ENCODE measurements around the gene USP48.

The USP48 gene

DNA sequence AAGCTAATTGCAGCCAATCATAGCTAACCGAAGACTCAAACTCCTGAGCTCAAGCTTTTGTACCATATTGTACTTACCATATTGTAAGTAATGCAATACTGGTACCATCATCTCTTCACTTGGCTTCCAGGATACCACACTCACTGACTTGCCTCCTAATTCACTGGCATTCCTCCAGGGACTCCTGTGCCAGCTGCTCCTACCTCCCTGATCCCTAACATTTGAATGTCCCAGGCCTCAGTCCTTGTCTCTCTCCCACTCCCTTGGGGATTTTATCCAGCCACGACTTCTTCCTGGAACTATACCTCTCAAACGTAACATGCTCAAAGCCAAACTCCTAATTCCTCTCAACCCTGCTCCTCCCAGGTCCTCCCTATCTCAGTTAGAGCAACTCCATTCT, 33.8 kb downstream of the USP48 start:
- DNase-seq (ENCODE audit: low read depth in 2 of 2): no peak

DNA sequence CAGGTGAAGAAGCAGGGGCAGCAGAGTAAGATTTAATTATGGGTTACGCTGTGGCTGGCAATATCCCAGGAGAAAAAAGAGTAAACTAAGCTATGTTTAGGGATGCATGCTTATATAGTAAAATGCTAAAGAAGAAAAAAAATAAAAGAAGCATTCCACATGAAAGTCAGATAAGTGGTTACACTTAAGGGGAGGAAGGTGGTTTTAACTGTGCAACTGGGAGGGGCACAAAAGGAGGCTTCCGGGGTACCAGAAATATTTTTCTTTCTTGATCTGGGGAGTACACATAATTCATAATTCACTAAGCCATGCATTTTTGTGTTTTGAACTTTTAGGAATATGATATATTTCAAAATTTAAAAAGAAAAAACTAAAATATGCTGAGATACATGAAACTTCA, 39.5 kb downstream of the USP48 start:
- DNase-seq (ENCODE audit: low read depth in 2 of 2): no peak

DNA sequence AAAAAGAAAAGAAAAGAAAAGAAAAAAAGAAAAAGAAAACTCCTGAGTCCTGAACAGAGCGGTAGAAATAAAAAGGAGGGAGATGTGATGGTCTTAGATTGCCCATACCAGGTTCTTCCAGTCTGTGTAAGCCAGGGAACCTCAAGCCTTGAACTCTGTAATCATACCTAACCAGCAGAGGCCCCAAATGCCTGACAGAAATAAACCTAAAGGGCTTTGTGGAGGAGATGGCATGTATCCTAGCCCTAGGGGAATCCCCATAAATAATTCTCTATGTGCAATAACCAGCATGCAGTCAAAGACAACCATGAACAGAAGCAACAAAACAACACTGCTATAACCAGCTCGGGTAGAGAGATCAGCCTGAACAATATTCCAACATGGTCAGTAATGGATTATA, 40.4 kb downstream of the USP48 start:
- no peak for DNase-seq (ENCODE audit: low read depth in 2 of 2)

DNA sequence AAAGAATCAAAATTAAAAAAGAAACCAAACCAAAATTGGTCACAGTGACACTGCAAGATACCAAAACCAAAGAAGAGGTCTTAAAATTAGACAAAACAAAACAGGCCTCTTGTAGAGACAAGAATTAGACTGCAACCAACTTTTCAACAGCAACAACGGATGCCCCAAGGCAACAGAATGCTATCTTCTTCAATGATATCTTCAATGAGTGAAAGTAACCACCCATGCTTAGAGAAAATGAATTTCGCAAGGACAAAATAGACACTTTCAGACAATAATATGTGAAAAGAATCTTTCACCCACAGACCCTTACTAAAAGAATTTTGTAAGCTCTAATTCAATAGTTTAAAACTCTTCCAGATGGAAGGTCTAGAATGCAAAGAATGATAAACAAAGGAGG, 41.7 kb downstream of the USP48 start:
- no peak for DNase-seq (ENCODE audit: low read depth in 2 of 2)

DNA sequence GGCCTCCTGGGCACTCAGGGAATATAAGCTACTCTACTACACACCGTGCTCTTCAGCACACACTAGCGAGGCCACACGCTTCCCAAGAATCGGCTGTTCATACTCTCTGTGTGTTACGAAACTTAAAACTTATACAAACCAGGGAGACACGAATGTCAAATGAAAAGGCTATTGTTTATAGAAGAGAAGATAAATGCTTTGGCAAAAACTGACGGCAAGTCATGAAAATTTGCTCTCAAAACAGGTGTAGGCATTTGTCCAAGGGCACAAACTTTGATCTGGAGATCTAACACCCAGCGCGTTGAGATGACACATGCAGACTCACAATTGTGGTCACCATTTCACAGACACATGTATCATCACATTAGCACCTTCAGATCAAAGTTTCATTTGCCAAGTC, 46.1 kb downstream of the USP48 start:
- DNase-seq (ENCODE audit: low read depth in 2 of 2): no peak

DNA sequence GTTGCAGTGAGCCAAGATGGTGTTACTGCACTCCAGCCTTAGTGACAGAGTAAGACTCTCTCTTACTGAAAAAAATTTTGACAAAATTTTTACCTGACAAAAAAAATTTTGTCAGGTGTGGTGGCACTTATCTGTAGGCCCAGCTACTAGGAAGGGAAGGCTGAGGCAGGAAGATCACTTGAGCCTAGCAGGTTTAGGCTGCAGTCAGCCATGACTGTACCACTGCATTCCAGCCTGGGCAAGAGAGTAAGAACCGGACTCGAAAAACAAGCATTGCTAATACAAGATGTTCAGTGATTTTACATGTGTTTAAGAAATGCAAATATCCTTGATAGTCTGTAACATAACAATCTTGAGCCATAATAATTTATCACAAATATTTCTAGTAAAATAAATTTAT, 46.9 kb downstream of the USP48 start:
- no peak for DNase-seq (ENCODE audit: low read depth in 2 of 2)

DNA sequence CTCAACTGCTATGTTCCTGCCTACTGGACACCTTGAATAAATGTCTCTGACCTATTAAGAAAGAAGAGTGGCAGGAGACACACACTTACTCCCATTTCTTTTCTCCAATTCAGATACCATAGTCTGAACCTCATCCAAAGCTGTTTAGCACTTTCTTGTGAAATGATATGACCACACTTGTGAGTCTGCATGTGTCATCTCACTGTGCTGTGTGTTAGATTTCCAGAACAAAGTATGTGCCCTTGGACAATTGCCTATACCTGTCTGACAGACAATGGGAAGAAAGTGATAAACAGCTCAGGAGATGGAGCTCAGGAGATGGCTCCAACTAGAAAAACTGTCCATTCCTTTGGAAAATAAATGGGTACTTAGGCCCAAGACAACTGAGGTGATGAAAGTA, 48.4 kb downstream of the USP48 start:
- DNase-seq (ENCODE audit: low read depth in 2 of 2): no peak

DNA sequence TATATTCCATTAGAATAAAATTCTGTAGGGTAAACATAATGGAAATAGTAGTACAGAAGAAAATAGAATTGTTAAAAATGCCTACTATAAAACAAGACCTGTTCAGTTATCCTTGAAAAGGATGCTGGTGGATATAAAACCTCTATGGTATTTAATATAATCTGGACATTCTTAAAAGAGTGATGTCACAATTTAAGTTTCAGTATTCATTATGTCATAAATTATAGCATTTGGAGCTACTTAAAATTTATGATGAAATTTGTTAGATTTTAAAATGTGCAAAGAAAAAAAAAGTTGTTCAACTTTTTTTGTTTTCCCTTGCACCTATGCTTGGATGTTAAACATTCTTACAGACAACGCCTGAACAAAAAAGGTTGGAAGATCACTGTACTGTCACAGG, 50.3 kb downstream of the USP48 start:
- DNase-seq (ENCODE audit: low read depth in 2 of 2): no peak

DNA sequence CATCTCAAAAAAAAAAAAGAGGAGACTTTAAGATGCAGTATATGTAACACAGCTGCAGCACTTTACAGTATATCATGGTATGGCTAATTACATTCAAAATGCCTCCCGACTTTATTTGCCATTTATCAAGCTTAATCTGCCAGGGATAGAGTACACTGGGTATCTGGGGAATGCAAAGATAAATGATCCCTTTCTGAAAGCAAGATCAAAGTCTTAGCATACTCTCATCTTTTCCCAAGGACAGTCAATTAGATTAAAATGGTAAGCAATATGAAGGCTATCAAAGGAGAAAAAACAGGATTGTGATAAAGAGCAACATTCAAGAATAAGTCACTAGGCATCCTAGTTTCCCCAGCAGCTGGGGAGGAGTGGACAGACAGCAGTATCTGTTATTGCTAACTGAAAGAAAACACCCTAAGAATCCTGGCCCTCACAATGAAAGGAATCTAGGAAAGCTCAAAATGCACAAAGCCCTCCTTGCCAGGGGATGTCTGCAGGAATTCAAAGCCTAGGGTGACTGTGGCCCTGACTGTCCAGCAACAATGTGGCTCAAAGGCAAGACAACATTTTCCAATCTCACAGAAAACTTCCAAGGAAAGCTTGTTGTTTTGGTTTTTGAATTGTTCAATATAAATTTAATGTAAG, 57.1 kb downstream of the USP48 start:
- no peak for DNase-seq (ENCODE audit: low read depth in 2 of 2)

DNA sequence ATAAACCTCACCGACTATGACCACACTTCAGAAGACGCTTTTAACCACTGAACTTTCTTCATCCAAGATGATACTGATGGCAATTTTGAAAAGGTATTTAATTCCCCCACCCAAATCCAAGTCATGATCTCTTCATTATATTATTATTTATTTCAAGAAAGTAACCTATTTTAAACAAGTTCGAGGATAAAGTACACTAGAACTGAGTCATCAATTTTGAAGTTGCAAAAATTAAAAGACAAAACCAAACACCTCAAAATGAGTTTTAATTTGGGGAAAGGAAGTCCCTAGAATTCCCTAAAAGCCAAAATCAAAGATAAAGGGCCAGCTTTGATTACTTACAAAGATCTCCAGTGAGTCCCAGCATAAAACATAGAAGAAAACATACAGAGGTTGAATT, 58.4 kb downstream of the USP48 start:
- no peak for DNase-seq (ENCODE audit: low read depth in 2 of 2)

DNA sequence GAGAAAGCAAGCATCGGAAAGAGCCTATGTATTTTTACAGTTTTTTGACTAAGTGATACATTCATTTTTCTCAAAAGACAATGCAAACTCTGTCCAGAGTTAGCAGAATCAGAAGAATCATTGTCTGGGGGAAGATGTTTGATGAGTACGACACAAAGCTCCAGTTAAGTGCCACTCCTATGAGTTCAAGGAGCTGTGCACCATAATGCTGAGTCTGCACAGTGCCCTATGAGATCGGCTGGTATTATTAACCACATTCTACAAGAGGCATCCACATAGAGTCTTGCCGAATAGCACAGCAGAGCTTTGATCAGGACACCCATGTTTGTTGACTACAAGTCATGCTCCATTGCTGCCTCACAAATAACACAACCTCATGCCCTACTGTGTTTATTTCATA, 58.9 kb downstream of the USP48 start:
- DNase-seq (ENCODE audit: low read depth in 2 of 2): no peak

DNA sequence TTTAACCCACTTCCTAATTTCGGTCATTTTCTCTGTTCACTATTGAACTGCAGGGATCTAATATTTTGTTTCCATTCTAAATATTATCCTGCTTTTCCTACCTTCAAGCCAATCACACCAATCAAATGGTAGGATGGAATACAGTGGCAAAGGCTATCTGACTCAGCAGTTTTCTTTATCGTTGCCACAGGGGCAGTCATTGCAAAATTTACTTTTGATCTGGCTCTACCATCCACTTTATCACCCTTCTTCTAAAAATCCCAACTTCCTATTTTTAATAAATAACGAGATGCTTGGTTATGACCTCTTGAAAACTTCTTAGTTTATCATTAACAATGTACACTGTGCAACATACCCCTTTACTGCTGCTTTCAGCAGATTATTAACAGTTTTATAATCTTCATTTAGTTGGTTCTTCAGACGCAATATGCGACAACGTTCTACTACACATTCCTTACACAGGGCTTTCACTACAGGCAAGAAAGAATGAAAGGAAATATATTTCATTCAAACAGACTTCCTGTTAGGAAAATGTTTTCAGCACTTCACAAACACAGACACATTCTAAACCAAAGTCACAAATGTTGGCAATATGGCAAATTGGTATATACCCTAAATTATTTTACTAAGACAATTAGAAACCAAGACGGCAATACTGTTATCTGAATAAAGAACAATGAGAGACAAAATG, 61.5 kb downstream of the USP48 start:
- DNase-seq (ENCODE audit: low read depth in 2 of 2): no peak

DNA sequence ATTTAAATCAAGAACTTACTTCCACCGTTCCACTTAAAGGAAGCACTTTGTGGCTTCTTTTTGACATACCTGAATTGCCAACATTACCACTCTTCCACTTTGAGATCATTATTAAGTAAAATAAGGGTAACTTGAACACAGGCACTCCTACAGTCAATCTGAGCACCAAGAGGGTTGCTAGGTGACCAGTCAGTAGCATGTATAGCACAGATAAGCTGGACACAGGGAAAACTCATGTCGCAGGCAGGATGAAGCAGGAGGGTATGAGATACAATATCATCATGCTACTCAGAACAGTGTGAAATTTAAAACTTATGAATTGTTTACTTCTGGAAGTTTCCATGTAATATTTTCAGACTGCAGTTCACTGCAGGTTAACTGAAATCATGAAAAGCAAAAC, 66.8 kb downstream of the USP48 start:
- DNase-seq (ENCODE audit: low read depth in 2 of 2): no peak

DNA sequence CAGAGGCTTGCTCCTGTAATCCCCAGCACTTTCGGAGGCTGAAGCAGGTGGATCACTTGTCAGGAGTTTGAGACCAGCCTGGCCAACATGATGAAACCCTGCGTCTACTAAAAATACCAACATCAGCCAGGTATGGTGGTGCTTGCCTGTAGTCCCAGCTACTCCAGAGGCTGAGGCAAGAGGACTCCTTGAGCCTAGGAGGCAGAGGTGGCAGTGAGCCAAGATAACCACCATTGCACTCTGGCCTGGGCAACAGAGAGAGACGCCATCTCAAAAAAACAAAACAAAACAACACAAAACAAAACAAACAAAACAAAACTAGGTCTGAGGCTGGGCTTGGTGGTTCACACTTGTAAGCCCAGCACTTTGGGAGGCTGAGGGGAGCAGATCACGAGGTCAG, 75.1 kb downstream of the USP48 start:
- DNase-seq (ENCODE audit: low read depth in 2 of 2): no peak

DNA sequence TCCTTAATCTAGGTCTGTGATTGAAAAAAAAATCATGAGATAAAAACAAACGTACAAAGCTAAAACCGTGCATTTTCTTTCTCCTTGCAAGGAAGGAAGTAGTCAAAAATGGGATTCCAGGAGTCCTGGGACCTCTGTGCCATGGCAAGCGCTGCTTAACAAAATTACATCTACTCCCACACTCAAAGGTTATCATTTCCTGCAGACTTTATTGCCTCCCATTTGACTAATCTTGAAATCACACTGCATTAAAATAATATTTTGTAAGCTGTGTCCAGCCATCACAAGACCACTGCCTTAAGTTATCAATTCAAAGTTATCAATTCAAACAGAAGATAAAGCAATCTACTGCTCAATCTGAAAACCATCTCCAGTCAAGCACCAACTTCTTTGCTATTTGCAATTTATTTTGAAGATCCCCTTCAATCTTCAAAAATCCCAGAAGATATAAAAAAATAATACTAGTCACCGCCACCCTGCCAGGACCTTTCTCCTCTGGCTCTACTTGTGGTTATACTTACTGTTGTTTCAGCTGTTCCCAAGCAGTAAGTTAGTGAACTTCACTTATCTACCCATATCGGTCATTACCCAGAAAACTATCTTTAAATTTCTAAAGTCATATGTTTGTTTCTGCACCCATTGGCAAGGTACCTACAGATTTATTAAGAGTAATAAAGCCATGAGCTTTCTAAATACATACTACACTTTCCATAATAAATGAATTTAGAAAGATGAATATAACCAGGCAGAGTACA, 75.7 kb downstream of the USP48 start:
- no peak for DNase-seq (ENCODE audit: low read depth in 2 of 2)

DNA sequence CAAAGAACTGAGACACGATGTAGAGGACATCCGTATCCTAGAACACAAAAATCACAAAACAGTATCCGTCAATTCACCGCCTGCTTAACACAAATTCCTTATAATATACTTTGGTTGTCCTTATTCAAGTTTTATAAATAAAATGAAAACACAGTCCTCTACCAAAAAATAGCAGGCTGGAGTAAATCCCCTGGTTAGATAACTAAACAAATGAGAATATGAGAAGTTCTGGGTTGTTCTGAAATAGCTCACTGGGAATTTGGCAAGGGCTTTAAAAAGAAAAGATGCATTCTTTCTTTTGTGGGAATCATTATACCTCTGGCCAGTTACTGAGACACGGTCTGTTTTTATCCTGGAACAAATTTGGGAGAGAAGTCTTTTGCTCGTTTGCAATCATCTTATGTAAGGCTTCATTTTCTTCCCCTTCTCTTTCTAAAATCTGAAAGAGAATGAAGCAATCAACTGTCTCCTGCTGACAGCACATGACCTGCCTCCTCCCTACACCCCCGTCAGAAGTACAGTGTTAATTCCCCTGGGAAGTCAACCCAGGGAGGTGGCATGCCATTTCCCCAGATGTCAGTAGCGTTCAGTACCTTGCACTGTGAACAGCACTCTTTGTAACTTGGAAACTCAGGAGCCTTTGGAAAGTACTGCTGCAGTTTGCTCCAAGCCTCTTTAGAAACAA, 76.7 kb downstream of the USP48 start:
- DNase-seq (ENCODE audit: low read depth in 2 of 2): no peak

DNA sequence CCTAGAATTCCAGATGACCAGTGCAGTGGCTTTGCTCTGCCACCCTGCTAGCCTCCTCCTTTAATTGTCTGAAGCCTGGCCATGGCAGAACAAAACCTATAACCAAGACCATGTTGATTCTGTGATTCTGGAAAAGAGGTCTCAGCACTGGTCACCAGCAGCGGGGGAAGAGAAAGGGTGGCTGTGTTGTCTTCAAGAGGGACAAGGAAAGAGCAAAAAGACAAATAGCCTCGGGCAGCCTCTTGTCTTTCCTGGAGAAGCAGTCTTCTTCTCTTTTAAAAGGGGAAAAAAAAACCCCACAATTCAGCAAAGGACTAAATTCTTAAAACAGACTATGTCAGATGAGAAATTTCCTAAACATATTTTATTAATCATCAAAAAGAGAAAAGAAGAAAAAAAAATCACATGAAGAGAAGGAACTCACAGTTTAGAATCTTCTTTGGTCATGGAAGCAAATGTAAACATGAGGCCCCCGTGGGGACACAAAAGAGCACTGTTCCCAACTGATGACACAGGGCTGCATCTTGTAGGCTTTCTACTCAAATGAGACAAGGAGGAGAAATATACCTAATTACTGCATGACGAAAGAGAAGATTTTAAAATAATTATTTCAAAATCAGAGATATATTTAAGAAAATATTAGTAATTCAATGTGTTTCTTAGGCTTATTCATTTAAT, 77.5 kb downstream of the USP48 start:
- no peak for DNase-seq (ENCODE audit: low read depth in 2 of 2)

DNA sequence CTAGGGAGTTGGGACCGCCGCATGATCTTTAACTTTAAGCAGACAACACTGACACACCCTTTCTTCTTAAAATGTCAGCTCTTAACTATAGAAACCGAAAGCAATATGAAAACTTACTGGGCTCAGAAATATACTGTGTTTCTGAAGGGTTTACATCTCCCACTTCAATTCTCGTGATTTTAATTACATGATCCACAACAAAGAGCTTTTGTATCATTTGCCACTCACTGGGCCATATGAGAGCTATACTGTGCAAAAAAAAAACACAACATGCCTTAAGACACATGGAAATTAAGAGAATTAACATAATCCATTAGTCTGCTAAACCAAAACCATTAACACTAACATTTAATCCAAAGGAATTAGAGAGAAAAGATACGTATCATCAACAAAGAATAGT, 78.8 kb downstream of the USP48 start:
- DNase-seq (ENCODE audit: low read depth in 2 of 2): no peak

DNA sequence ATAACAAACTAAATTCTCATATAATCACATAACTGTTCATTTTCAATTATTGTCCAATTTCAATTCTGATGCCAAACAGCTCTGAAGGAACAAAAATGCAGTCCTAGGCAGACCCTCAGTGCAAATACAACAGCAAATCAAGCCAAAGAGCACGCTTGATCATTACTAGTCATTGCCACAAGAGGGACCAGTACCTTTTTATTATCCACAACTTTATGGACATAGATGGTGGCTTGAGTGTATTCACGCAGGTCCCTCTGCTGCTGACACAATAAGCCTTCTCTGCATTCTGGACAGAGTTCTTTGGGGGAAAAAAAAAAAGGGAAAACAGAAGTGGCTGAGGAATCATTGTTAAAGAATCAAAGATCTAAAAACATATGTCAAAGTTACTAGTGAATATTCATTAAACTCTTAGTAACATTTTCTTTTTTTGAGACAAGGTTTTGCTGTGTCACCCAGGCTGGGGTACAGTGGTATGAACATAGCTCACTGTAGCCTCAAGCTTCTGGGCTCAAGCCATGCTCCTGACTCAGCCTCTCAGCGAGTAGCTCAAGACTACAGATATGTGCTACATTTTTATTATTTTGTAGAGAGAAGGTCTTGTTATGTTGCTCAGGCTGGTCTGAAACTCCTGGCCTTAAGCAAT, 79.5 kb downstream of the USP48 start:
- no peak for DNase-seq (ENCODE audit: low read depth in 2 of 2)

DNA sequence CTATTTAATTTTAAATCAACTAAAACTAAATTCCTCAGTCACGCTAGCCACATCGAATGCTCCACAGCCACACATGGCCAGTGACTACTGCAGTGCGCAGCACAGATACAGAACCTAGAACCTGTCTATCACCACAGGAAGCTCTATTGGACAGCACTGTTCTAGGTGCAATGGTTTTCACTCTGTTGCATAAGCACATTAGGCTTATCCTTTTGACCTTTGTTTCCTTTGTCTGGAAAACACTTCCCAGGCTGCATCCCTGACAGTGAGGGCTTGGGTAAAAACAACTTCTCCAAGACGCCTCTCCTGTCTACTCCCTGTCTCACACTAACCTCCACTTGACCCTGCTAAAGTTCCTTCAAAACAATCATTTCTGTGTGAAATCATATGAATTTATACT, 80.2 kb downstream of the USP48 start:
- no peak for DNase-seq (ENCODE audit: low read depth in 2 of 2)

DNA sequence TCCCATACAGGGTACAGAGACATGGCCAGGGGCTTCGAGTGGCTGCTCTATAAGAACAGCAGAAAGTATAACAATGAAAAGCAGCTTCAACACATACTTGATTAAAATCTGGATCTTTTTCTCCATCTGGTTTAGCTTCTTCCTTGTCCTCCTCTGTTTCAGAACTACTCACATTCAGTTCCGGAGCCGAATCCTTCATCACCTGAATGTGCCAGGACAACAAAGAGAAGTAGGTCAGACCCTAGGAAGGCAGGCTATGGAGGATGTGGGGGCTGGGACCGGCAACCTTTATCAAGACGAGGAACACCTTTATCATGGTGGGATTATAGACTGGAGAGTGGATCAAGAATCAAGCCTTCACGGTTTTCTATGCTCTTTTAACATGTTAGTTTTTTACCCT, 81.5 kb downstream of the USP48 start:
- DNase-seq (ENCODE audit: low read depth in 2 of 2): no peak

DNA sequence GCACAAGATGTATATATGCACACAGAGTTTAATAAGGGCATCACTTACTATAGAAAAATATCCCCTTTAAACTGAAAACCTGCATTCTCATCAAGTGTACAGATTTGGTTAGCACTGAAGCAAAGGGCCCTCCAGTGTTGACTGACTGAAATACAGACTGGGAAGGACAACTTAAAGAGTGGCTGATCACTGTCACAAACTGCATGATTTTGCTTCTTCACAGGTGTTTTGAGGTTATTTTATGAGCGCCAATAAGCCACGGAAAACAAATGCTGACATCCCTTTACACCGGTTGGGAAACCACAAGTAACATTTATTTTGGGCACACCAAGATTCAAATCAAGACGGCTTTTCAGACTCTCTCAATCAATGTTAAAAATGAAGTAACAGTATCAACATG, 82.9 kb downstream of the USP48 start:
- no peak for DNase-seq (ENCODE audit: low read depth in 2 of 2)

All from activated CD8-positive, alpha-beta memory T cell treated with anti-CD3 and anti-CD28 coated beads for 4 hours (primary cell).